Hepatocyte (in vitro differentiated cells): ENCODE results near the gene HOMER1.

Experiments
- EZH2 ChIP-seq: fragments of 200-600 bp; sonication (generic); IDR thresholded peaks from 2 replicates; pipeline ENCODE4 v1.6.1; 2016; ENCODE audit warnings: antibody characterized with exemption, mild to moderate bottlenecking, borderline replicate concordance
- TF ChIP-seq, protein P1 (sequence below): fragments of 200-600 bp; sonication (generic); IDR thresholded peaks from 2 replicates; pipeline ENCODE4 v1.5.1; 2016; ENCODE audit warnings: antibody characterized with exemption, mild to moderate bottlenecking; ENCODE audit not compliant: poor library complexity

DNA sequence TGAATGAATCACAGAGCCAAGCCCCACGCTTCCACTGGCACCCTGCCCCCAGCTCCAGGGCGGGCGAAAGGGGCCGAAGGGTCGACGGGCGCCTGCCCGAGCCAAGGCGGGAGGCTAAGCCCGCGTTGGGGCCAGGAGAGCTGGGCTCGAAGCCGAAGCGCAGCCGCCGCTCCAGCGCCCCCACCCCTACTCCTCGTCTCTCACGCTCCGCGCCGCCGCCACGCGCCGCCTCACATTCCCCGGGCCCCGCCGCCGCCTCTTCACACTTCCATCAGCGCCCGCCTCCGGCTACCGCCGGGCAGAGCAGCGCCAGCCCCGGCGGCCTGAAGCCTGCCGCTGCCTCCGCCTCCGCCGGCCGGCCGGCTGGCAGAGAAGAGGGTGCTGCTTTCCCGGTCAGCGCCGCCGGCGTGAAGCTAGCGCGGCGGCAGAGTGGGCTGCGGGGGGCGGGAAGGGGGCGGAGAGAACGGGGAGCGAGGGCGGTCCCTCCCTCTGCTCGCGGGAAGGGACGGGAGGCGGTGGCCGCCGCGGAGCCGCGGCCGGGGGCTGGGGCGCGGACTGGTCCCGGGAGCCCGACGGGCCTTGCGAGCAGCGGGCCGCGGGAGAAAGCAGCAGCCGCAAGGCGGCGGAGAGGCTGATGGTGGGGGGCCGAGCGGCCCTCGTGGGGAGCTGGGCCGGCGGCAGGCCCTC, at the start of gene HOMER1:
- TF ChIP-seq, protein P1, sequence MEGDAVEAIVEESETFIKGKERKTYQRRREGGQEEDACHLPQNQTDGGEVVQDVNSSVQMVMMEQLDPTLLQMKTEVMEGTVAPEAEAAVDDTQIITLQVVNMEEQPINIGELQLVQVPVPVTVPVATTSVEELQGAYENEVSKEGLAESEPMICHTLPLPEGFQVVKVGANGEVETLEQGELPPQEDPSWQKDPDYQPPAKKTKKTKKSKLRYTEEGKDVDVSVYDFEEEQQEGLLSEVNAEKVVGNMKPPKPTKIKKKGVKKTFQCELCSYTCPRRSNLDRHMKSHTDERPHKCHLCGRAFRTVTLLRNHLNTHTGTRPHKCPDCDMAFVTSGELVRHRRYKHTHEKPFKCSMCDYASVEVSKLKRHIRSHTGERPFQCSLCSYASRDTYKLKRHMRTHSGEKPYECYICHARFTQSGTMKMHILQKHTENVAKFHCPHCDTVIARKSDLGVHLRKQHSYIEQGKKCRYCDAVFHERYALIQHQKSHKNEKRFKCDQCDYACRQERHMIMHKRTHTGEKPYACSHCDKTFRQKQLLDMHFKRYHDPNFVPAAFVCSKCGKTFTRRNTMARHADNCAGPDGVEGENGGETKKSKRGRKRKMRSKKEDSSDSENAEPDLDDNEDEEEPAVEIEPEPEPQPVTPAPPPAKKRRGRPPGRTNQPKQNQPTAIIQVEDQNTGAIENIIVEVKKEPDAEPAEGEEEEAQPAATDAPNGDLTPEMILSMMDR = no peak
- TF ChIP-seq EZH2 = no peak
